Kidney (tissue), 14 donors: ENCODE measurements around the gene HSH2D. TPM values are rescaled to one million over a fixed set of nuclear protein-coding genes. Genes with fewer than 3 reads are reported as not detected.
"Not testable (repeated sequence)": the region's sequence is repeated elsewhere in the genome, so short reads cannot be mapped to it uniquely, and the experiment has no call there.

ENCODE experiments used
- DNase-seq, 5 donors: peaks; one replicate each; pipeline ENCODE4 v3.0.0-alpha.2; 2013 to 2020
- FAIRE-seq: peaks from 2 replicates; lab custom pipeline; 2012; peaks lifted over from hg19 to GRCh38; lab: Jason Lieb, UNC
- H3K27ac ChIP-seq, 2 donors: one replicate each; pipeline ENCODE4 v1.7.0; 2013; ENCODE audit warnings: low read depth in 2 of 2, low read length in 2 of 2, inconsistent platforms in 1 of 2
- H3K27me3 ChIP-seq: one replicate; pipeline ENCODE4 v1.7.1; 2013; ENCODE audit warnings: low read length, inconsistent platforms; ENCODE audit not compliant: control insufficient read depth, insufficient read depth
- H3K36me3 ChIP-seq, 3 donors: one replicate each; pipeline versions ENCODE4 v1.7.0 to v1.7.1; 2013; ENCODE audit warnings: low read length in 3 of 3, control low read depth in 1 of 3, inconsistent platforms in 1 of 3; ENCODE audit not compliant: insufficient read depth in 3 of 3, control insufficient read depth in 2 of 3
- H3K4me1 ChIP-seq, 3 donors: one replicate each; pipeline versions ENCODE4 v1.7.0 to v1.7.1; 2013; ENCODE audit warnings: low read length in 3 of 3, inconsistent platforms in 1 of 3, low read depth in 1 of 3; ENCODE audit not compliant: control insufficient read depth in 2 of 3, insufficient read depth in 2 of 3
- H3K4me3 ChIP-seq, 3 donors: one replicate each; pipeline versions ENCODE4 v1.7.0 to v1.8.1; 2013; ENCODE audit warnings: low read length in 3 of 3, control low read depth in 1 of 3, inconsistent platforms in 1 of 3
- H3K9ac ChIP-seq, 3 donors: one replicate each; pipeline versions ENCODE4 v1.7.0 to v1.7.1; 2013; ENCODE audit warnings: low read length in 3 of 3, control low read depth in 1 of 3, inconsistent platforms in 1 of 3
- H3K9me3 ChIP-seq, 3 donors: one replicate each; pipeline versions ENCODE4 v1.7.0 to v1.7.1; 2013; ENCODE audit warnings: low read length in 3 of 3, control low read depth in 1 of 3, inconsistent platforms in 1 of 3; ENCODE audit not compliant: control insufficient read depth in 2 of 3, insufficient read depth in 1 of 3
- CTCF ChIP-seq: IDR thresholded peaks from 3 replicates; pipeline ENCODE4 v1.5.1; 2012; ENCODE audit warnings: mild to moderate bottlenecking, moderate library complexity, borderline replicate concordance; ENCODE audit not compliant: insufficient read depth; ENCODE audit errors: extremely low read depth
- intact Hi-C: fragments of 100-400 bp; cut with DNase I; formaldehyde crosslinking; loops from one replicate; pipeline ENCODE4 v1.11.1; 2022
- polyA plus RNA-seq: library from polyadenylated mRNA; stranded (reverse); fragments of 350-450 nt; fragmentation: Illumina TruSeq; extraction: RNeasy Lipid Tissue Mini Kit (QIAGEN cat#74804); gene quantifications from one replicate; pipeline ENCODE4 v1.2.3, GENCODE V29; 2014; ENCODE audit warnings: low read depth, low replicate concordance; ENCODE audit not compliant: insufficient read depth
- total RNA-seq: library from RNA; stranded (reverse); fragmentation: NEBNext Ultra II Directional; extraction: Animal tissue kit (Norgen Biotek cat#: 25700); gene quantifications from one replicate; pipeline ENCODE4 v1.2.1, GENCODE V29; 2021
- donor health status: control.
- donor health status: control.
- donor health status: control.
- donor health status: control.
- donor health status: control.
- donor health status: DM: yes; HTN: yes; CAD: no.
- donor health status: Normal renal cell carcinoma (clear cell type).

The HSH2D gene
- total and polyA plus RNA-seq, 2 donors from 2014 or later = 0.41 to 7.7 TPM

- FAIRE-seq (no peak), DNase-seq (no peak)
- no peak overlapping the region for H3K4me3 ChIP-seq
- no peak overlapping the region for H3K27ac ChIP-seq
- no peak overlapping the region for H3K9ac ChIP-seq
- no peaks in the 10 kb centered on the region for H3K9me3 ChIP-seq
- no peaks in the 10 kb centered on the region for H3K27me3 ChIP-seq
- intact Hi-C loops = no loop called here
- H3K4me1 ChIP-seq = peaks cover 0 to 13% (median 12%) of the 10 kb centered on the region in 3 donors
- peaks cover 3 to 31% (median 22%) of the 10 kb centered on the region in 3 donors for H3K36me3 ChIP-seq
- TF ChIP-seq CTCF = no peak
These were observed 25.9 kb upstream of the HSH2D start for GRCh38 chr19:16117594-16118033.

- Histone ChIP-seq H3K4me1 (peaks cover 0 to 10% (median 9%) of the 10 kb centered on the region in 3 donors), H3K9me3 (no peaks in the 10 kb centered on the region), H3K27ac (no peak overlapping the region), H3K9ac (no peak overlapping the region), H3K36me3 (peaks cover 3 to 37% (median 23%) of the 10 kb centered on the region in 3 donors), H3K4me3 (no peak overlapping the region), H3K27me3 (no peaks in the 10 kb centered on the region)
- intact Hi-C loops = no loop called here
- no peak for FAIRE-seq
- DNase-seq = no peak
- TF ChIP-seq CTCF = no peak
These were observed 24.9 kb upstream of the HSH2D start for GRCh38 chr19:16118489-16119033.

GRCh38 chr19:16119075-16119857 is 24.2 kb upstream of the HSH2D start:
- H3K9me3 ChIP-seq, intact Hi-C loops, H3K4me3 ChIP-seq, H3K27ac ChIP-seq, H3K27me3 ChIP-seq, H3K9ac ChIP-seq, FAIRE-seq, DNase-seq: not testable (repeated sequence)
- Histone ChIP-seq H3K36me3 (peaks cover 3 to 42% (median 23%) of the 10 kb centered on the region in 3 donors), H3K4me1 (peaks cover 0 to 10% (median 5%) of the 10 kb centered on the region in 3 donors)

GRCh38 chr19:16121141-16121540 is 22.3 kb upstream of the HSH2D start:
- H3K36me3 ChIP-seq = peaks cover 3 to 51% (median 28%) of the 10 kb centered on the region in 3 donors
- H3K27ac ChIP-seq = no peak overlapping the region
- TF ChIP-seq CTCF = no peak
- intact Hi-C loops = no loop called here
- FAIRE-seq (no peak), DNase-seq (no peak)
- peaks cover 0 to 1% (median 0%) of the 10 kb centered on the region in 3 donors for H3K4me1 ChIP-seq
- no peaks in the 10 kb centered on the region for H3K9me3 ChIP-seq
- H3K4me3 ChIP-seq = no peak overlapping the region
- no peak overlapping the region for H3K9ac ChIP-seq
- no peaks in the 10 kb centered on the region for H3K27me3 ChIP-seq
